Measurements from ENCODE around the gene CTDSP1.

DNA sequence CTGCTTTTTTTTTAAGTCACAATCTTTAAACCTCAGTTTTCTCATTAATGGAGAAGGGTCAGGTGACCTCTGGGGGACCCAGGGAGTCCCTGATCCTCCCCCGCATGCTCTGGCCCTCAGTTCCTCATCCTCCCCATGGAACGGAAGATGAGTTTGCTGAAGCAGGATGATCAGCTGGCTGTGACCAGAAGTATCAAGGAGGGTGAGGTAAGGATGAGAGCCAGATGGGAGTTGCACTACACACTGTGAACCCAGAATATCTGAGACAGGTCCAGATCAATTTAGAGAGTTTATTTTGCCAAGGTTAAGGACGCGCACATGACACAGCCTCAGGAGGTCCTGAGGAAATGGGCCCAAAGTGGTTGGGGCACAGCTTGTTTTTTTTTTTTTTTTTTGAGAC lies 39.2 kb upstream of the CTDSP1 start:
- TF ChIP-seq, protein P1, sequence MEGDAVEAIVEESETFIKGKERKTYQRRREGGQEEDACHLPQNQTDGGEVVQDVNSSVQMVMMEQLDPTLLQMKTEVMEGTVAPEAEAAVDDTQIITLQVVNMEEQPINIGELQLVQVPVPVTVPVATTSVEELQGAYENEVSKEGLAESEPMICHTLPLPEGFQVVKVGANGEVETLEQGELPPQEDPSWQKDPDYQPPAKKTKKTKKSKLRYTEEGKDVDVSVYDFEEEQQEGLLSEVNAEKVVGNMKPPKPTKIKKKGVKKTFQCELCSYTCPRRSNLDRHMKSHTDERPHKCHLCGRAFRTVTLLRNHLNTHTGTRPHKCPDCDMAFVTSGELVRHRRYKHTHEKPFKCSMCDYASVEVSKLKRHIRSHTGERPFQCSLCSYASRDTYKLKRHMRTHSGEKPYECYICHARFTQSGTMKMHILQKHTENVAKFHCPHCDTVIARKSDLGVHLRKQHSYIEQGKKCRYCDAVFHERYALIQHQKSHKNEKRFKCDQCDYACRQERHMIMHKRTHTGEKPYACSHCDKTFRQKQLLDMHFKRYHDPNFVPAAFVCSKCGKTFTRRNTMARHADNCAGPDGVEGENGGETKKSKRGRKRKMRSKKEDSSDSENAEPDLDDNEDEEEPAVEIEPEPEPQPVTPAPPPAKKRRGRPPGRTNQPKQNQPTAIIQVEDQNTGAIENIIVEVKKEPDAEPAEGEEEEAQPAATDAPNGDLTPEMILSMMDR (IDR thresholded peaks at IDR 0.05): no peak
- no peak for TF ChIP-seq EP300 (IDR thresholded peaks at IDR 0.05)
- TF ChIP-seq POLR2A (IDR thresholded peaks at IDR 0.05): no peak
- peak in 1 of 4 donors; percentile 27 for TF ChIP-seq POLR2AphosphoS5 (IDR thresholded peaks at IDR 0.05)
